ENCODE measurements around the gene ATL1. TPM values are rescaled to one million over a fixed set of nuclear protein-coding genes. Genes with fewer than 3 reads are reported as not detected.

ATL1 gene
- total RNA-seq, 1 experiment from 2014 or later = 2.8 TPM

DNA sequence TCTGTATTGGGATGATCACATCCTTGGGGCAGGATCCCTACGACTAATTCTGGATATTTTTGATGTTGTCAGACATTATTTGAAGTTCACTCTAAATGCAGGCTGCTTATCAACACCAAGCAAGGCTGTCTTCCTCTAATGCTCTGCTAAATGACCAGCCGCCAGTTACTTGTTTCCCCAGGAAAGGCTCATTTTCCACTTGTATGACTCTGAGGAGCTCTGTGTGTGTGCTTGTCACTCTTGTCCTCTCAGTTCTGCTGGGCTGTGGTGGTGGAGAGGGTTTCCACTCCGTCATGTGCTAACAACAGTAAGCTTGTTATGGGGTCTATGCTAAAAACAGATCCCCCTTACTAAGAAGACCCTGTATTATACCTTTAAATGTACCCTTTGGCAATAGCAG is 42.1 kb downstream of the ATL1 start:
- no peaks in the 10 kb centered on the region for H3K36me3 ChIP-seq (replicated peaks; ENCODE audit: control insufficient read depth, insufficient read depth, low read length)
- no peak overlapping the region for H3K4me3 ChIP-seq (ENCODE audit: insufficient read depth, low read depth, low read length)
- DNase-seq = no peak
- no peaks in the 10 kb centered on the region for H3K27me3 ChIP-seq (ENCODE audit: control insufficient read depth, insufficient read depth, low read length)

- Histone ChIP-seq H3K27me3 (ENCODE audit: control insufficient read depth, insufficient read depth, low read length) (no peaks in the 10 kb centered on the region), H3K4me3 (ENCODE audit: insufficient read depth, low read depth, low read length) (no peak overlapping the region), H3K36me3 (replicated peaks; ENCODE audit: control insufficient read depth, insufficient read depth, low read length) (no peaks in the 10 kb centered on the region)
- no peak for DNase-seq
These were observed 43.6 kb downstream of the ATL1 start for GRCh38 chr14:50603565-50603964.

DNA sequence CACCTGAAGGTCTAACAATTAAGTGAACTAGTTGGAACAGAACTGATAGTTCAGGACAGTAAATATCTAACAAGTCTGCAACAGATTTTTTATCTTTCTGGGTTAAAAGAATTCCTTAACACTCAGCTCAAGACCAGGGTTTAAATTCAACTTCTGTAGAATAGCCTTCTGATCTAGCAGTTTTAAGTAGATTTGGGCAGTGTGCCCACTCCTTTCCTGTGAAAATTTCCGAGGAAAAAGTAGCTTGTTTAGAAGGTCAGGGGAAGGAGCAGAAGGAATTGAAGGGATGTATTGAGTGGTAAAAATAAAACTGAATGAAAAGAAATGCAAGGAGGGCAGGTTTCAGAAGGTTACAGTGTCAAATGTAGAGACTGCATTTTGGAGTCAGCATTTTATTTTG is 45.8 kb downstream of the ATL1 start:
- H3K36me3 ChIP-seq (replicated peaks; ENCODE audit: control insufficient read depth, insufficient read depth, low read length) = no peaks in the 10 kb centered on the region
- no peaks in the 10 kb centered on the region for H3K27me3 ChIP-seq (ENCODE audit: control insufficient read depth, insufficient read depth, low read length)
- no peak overlapping the region for H3K4me3 ChIP-seq (ENCODE audit: insufficient read depth, low read depth, low read length)
- DNase-seq = no peak

- H3K36me3 ChIP-seq (replicated peaks; ENCODE audit: control insufficient read depth, insufficient read depth, low read length) = no peaks in the 10 kb centered on the region
- no peak for DNase-seq
- H3K4me3 ChIP-seq (ENCODE audit: insufficient read depth, low read depth, low read length) = no peak overlapping the region
- no peaks in the 10 kb centered on the region for H3K27me3 ChIP-seq (ENCODE audit: control insufficient read depth, insufficient read depth, low read length)
These were observed 46.5 kb downstream of the ATL1 start for GRCh38 chr14:50606468-50606867.

GRCh38 chr14:50607181-50607580 is 47.2 kb downstream of the ATL1 start:
- H3K27me3 ChIP-seq (ENCODE audit: control insufficient read depth, insufficient read depth, low read length) = no peaks in the 10 kb centered on the region

GRCh38 chr14:50607761-50608160 is 47.8 kb downstream of the ATL1 start:
- DNase-seq = no peak
- Histone ChIP-seq H3K4me3 (ENCODE audit: insufficient read depth, low read depth, low read length) (no peak overlapping the region), H3K36me3 (replicated peaks; ENCODE audit: control insufficient read depth, insufficient read depth, low read length) (no peaks in the 10 kb centered on the region), H3K27me3 (ENCODE audit: control insufficient read depth, insufficient read depth, low read length) (no peaks in the 10 kb centered on the region)

More at GRCh38 chr14:50607181-50607580, 47.2 kb downstream of the ATL1 start:
- no peak for DNase-seq
- Histone ChIP-seq H3K4me3 (ENCODE audit: insufficient read depth, low read depth, low read length) (no peak overlapping the region), H3K36me3 (replicated peaks; ENCODE audit: control insufficient read depth, insufficient read depth, low read length) (no peaks in the 10 kb centered on the region)

- DNase-seq = no peak
- Histone ChIP-seq H3K36me3 (replicated peaks; ENCODE audit: control insufficient read depth, insufficient read depth, low read length) (no peaks in the 10 kb centered on the region), H3K4me3 (ENCODE audit: insufficient read depth, low read depth, low read length) (no peak overlapping the region), H3K27me3 (ENCODE audit: control insufficient read depth, insufficient read depth, low read length) (no peaks in the 10 kb centered on the region)
These were observed 48.4 kb downstream of the ATL1 start for GRCh38 chr14:50608302-50608851.

- Histone ChIP-seq H3K4me3 (ENCODE audit: insufficient read depth, low read depth, low read length) (no peak overlapping the region), H3K27me3 (ENCODE audit: control insufficient read depth, insufficient read depth, low read length) (no peaks in the 10 kb centered on the region), H3K36me3 (replicated peaks; ENCODE audit: control insufficient read depth, insufficient read depth, low read length) (no peaks in the 10 kb centered on the region)
- no peak for DNase-seq
These were observed 50.5 kb downstream of the ATL1 start for GRCh38 chr14:50610465-50610864.

DNA sequence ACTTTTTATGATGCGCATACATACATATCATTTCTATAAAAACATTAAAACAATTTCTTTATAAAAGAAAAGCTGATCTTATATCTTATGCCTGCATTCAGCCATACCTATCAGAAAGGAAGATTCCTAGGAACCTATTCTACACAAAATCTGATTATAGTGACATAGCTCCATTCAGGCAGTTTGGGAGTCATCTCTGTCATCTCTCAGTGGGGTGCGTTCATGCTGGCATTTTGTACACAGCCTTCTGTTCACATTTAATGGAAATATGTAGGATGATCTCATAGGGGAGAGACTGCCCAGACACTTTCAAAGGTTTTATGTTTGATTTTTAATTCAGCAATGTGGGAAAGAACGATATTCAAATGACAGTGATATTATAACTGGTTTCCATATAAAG is 52.9 kb downstream of the ATL1 start:
- Histone ChIP-seq H3K27me3 (ENCODE audit: control insufficient read depth, insufficient read depth, low read length) (no peaks in the 10 kb centered on the region), H3K4me3 (ENCODE audit: insufficient read depth, low read depth, low read length) (no peak overlapping the region), H3K36me3 (replicated peaks; ENCODE audit: control insufficient read depth, insufficient read depth, low read length) (no peaks in the 10 kb centered on the region)
- no peak for DNase-seq

DNA sequence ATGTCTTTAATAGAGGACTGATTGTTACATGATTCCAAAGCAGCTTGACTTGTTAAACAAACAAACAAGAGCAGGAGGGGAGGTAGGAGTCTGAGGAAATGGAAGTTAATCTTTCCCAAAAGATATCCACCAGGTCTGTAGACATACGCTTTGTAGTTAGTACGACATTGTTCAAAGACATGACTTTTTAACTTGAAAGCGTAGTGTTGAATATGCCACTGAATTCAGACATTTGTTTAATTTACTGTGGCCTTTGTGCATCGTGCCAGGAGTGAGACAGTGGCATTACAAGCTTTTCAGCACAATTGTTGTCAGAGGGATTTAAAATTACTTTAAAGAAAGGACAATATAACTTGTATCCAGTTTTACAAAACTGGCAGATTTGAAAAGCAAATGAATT is 55.1 kb downstream of the ATL1 start:
- DNase-seq = no peak
- Histone ChIP-seq H3K27me3 (ENCODE audit: control insufficient read depth, insufficient read depth, low read length) (no peaks in the 10 kb centered on the region), H3K36me3 (replicated peaks; ENCODE audit: control insufficient read depth, insufficient read depth, low read length) (no peaks in the 10 kb centered on the region), H3K4me3 (ENCODE audit: insufficient read depth, low read depth, low read length) (no peak overlapping the region)

DNA sequence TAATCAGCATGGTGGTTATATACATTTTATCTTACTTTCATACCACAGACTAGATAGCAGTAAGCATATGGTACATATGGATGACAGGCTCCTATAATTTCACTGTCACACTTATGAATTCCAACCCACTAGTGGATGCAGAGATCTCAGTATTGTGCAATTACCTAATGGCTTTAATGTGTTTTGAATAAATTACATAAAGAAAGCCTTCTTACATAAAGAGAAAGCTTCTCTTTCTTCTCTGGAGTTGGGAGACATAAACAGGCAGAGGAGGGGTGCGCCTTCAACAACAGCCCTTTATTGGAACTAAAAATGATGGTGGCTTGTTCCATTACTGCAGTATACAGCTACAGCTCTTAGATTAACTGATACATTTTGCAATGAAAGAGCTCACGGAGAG is 55.6 kb downstream of the ATL1 start:
- H3K4me3 ChIP-seq (ENCODE audit: insufficient read depth, low read depth, low read length) = no peak overlapping the region
- no peaks in the 10 kb centered on the region for H3K36me3 ChIP-seq (replicated peaks; ENCODE audit: control insufficient read depth, insufficient read depth, low read length)
- DNase-seq = no peak
- H3K27me3 ChIP-seq (ENCODE audit: control insufficient read depth, insufficient read depth, low read length) = no peaks in the 10 kb centered on the region

DNA sequence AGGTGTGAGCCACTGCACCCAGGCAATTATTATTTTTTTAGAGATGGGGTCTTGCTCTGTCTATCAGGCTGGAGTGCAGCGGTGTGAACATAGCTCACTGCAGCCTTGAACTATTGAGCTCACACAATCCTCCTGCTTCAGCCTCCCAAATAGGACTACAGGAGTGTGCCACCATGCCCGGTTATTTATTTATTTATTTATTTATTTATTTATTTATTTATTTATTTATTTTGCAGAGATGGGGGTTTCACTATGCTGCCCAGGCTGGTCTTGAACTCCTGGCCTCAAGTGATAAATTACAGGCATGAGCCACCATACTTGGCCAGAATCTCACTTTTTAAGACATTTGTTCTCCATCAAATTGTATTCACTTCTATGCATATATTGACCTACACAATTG is 56.3 kb downstream of the ATL1 start:
- H3K36me3 ChIP-seq (replicated peaks; ENCODE audit: control insufficient read depth, insufficient read depth, low read length) = no peaks in the 10 kb centered on the region
- H3K27me3 ChIP-seq (ENCODE audit: control insufficient read depth, insufficient read depth, low read length) = no peaks in the 10 kb centered on the region
- H3K4me3 ChIP-seq (ENCODE audit: insufficient read depth, low read depth, low read length) = no peak overlapping the region
- no peak for DNase-seq

- DNase-seq = peak; percentile 5
- Histone ChIP-seq H3K27me3 (ENCODE audit: control insufficient read depth, insufficient read depth, low read length) (no peaks in the 10 kb centered on the region), H3K4me3 (ENCODE audit: insufficient read depth, low read depth, low read length) (no peak overlapping the region), H3K36me3 (replicated peaks; ENCODE audit: control insufficient read depth, insufficient read depth, low read length) (no peaks in the 10 kb centered on the region)
These were observed 59.7 kb downstream of the ATL1 start for GRCh38 chr14:50619569-50620141.

- no peaks in the 10 kb centered on the region for H3K27me3 ChIP-seq (ENCODE audit: control insufficient read depth, insufficient read depth, low read length)
- no peaks in the 10 kb centered on the region for H3K36me3 ChIP-seq (replicated peaks; ENCODE audit: control insufficient read depth, insufficient read depth, low read length)
- H3K4me3 ChIP-seq (ENCODE audit: insufficient read depth, low read depth, low read length) = no peak overlapping the region
- DNase-seq = no peak
These were observed 60.4 kb downstream of the ATL1 start for GRCh38 chr14:50620341-50620740.

GRCh38 chr14:50622978-50623377 is 63.0 kb downstream of the ATL1 start:
- no peaks in the 10 kb centered on the region for H3K27me3 ChIP-seq (ENCODE audit: control insufficient read depth, insufficient read depth, low read length)
- DNase-seq = no peak
- H3K4me3 ChIP-seq (ENCODE audit: insufficient read depth, low read depth, low read length) = no peak overlapping the region
- no peaks in the 10 kb centered on the region for H3K36me3 ChIP-seq (replicated peaks; ENCODE audit: control insufficient read depth, insufficient read depth, low read length)

GRCh38 chr14:50624447-50624846 is 64.5 kb downstream of the ATL1 start:
- no peak for DNase-seq
- Histone ChIP-seq H3K36me3 (replicated peaks; ENCODE audit: control insufficient read depth, insufficient read depth, low read length) (no peaks in the 10 kb centered on the region), H3K27me3 (ENCODE audit: control insufficient read depth, insufficient read depth, low read length) (no peaks in the 10 kb centered on the region), H3K4me3 (ENCODE audit: insufficient read depth, low read depth, low read length) (no peak overlapping the region)

All from H7 (cell line).